Lung (tissue), 12 donors: ENCODE data around the gene WNT7B. TPM values are rescaled to one million over a fixed set of nuclear protein-coding genes. Genes with fewer than 3 reads are reported as not detected.
A peak's percentile ranks its signal among the peaks of the same experiment; 100 is the strongest.

Experiments
- ATAC-seq: fragments of 200-7000 bp; cut with Tn5 transposase; one replicate; pipeline ENCODE4 v1.9.1; 2020; ENCODE audit warnings: moderate number of reproducible peaks; ENCODE audit not compliant: insufficient read depth, low FRiP score
- DNase-seq, 3 donors: peaks; one replicate each; pipeline ENCODE4 v3.0.0-alpha.2; 2013 to 2017
- H3K27ac ChIP-seq, 2 donors: one replicate each; pipeline ENCODE4 v1.5.1; 2013; ENCODE audit warnings: mild to moderate bottlenecking in 2 of 2, moderate library complexity in 2 of 2, control low read depth in 1 of 2, inconsistent platforms in 1 of 2, low read depth in 1 of 2, low read length in 1 of 2
- H3K27me3 ChIP-seq, 3 donors: one replicate each; pipeline ENCODE4 v1.5.1; 2013; ENCODE audit warnings: low read length in 2 of 3; ENCODE audit not compliant: control insufficient read depth in 3 of 3, insufficient read depth in 3 of 3
- H3K36me3 ChIP-seq, 4 donors: one replicate each; pipeline ENCODE4 v1.5.1; 2013; ENCODE audit warnings: low read length in 4 of 4, mild to moderate bottlenecking in 1 of 4, moderate library complexity in 1 of 4; ENCODE audit not compliant: control insufficient read depth in 4 of 4, insufficient read depth in 4 of 4
- H3K4me1 ChIP-seq, 5 donors: one replicate each; pipeline ENCODE4 v1.5.1; 2013; ENCODE audit warnings: low read length in 5 of 5, mild to moderate bottlenecking in 2 of 5, moderate library complexity in 1 of 5; ENCODE audit not compliant: control insufficient read depth in 5 of 5, insufficient read depth in 5 of 5
- H3K4me3 ChIP-seq: one replicate; pipeline ENCODE4 v1.5.1; 2013; ENCODE audit warnings: mild to moderate bottlenecking, control low read depth, moderate library complexity
- H3K9ac ChIP-seq, 2 donors: one replicate each; pipeline ENCODE4 v1.5.1; 2013; ENCODE audit warnings: low read length in 2 of 2, control low read depth in 1 of 2; ENCODE audit not compliant: insufficient read depth in 1 of 2
- H3K9me3 ChIP-seq, 4 donors: one replicate each; pipeline ENCODE4 v1.5.1; 2013; ENCODE audit warnings: low read length in 3 of 4, mild to moderate bottlenecking in 1 of 4, moderate library complexity in 1 of 4; ENCODE audit not compliant: control insufficient read depth in 4 of 4, insufficient read depth in 3 of 4
- CTCF ChIP-seq: IDR thresholded peaks from 2 replicates; pipeline ENCODE4 v1.5.1; 2012; ENCODE audit warnings: mild to moderate bottlenecking; ENCODE audit errors: control extremely low read depth, extremely low read depth
- WGBS, 2 donors: extraction: QIAGEN DNeasy Blood & Tissue Kit; methylation state at CpG; one replicate each; pipeline ENCODE4 v1.1.7; 2013; 5-methylcytosine and 5-hydroxymethylcytosine counted together
- polyA plus RNA-seq, 2 donors: library from polyadenylated mRNA; stranded (reverse); fragments of 200-250 nt; gene quantifications; one replicate each; pipeline ENCODE4 v1.2.1, GENCODE V29; 2013
- total RNA-seq, 2 donors: library from RNA; depleted of rRNA in 1 of 2; stranded (reverse); fragments of >200 nt in 1 of 2; gene quantifications; one replicate each; pipeline ENCODE4 v1.2.1, GENCODE V29; 2014 to 2021
- donor health status: control.
- donor health status: control.
- donor health status: Bipolar disorder and iron deficiency.
- donor health status: healthy.
- donor health status: DM: yes; HTN: yes; CAD: no.

WNT7B gene
- total and polyA plus RNA-seq, 4 donors: 3.5 to 12.5 (median 6.5) TPM

- ATAC-seq (no peak), DNase-seq (no peak)
- Histone ChIP-seq H3K4me1 (no peaks in the 10 kb centered on the region), H3K9me3 (no peaks in the 10 kb centered on the region), H3K27ac (no peak overlapping the region), H3K27me3 (peaks cover 0 to 2% (median 0%) of the 10 kb centered on the region in 3 donors), H3K9ac (no peak overlapping the region), H3K36me3 (no peaks in the 10 kb centered on the region), H3K4me3 (no peak overlapping the region)
- WGBS, 2 donors: 83 to 90% methylated on average over 16 of the region's 16 CpGs
- TF ChIP-seq CTCF: no peak
These were observed 51.1 kb downstream of the WNT7B start for GRCh38 chr22:45925811-45926351.

- no peak overlapping the region for H3K4me3 ChIP-seq
- no peak for ATAC-seq
- no peak overlapping the region for H3K27ac ChIP-seq
- H3K27me3 ChIP-seq: no peaks in the 10 kb centered on the region
- H3K9me3 ChIP-seq: no peaks in the 10 kb centered on the region
- no peak for TF ChIP-seq CTCF
- peaks cover 0 to 3% (median 0%) of the 10 kb centered on the region in 5 donors for H3K4me1 ChIP-seq
- no peak overlapping the region for H3K9ac ChIP-seq
- DNase-seq: peak in 1 of 3 donors; percentile 45
- 34 to 61% methylated on average over 20 to 22 of the region's 22 CpGs for WGBS, 2 donors
- no peaks in the 10 kb centered on the region for H3K36me3 ChIP-seq
These were observed 53.1 kb downstream of the WNT7B start for GRCh38 chr22:45923835-45924234.

GRCh38 chr22:45923212-45923611 lies 53.8 kb downstream of the WNT7B start:
- H3K4me1 ChIP-seq: peaks cover 0 to 3% (median 0%) of the 10 kb centered on the region in 5 donors
- no peak overlapping the region for H3K27ac ChIP-seq
- no peaks in the 10 kb centered on the region for H3K9me3 ChIP-seq
- no peak for TF ChIP-seq CTCF
- no peak overlapping the region for H3K4me3 ChIP-seq
- H3K36me3 ChIP-seq: no peaks in the 10 kb centered on the region
- ATAC-seq (no peak), DNase-seq (no peak)
- no peaks in the 10 kb centered on the region for H3K27me3 ChIP-seq
- H3K9ac ChIP-seq: no peak overlapping the region
- WGBS, 2 donors: 89 to 91% methylated on average over 9 of the region's 9 CpGs

- Histone ChIP-seq H3K9ac (no peak overlapping the region), H3K27me3 (no peaks in the 10 kb centered on the region), H3K4me3 (no peak overlapping the region), H3K36me3 (no peaks in the 10 kb centered on the region), H3K4me1 (peaks cover 0 to 3% (median 0%) of the 10 kb centered on the region in 5 donors), H3K27ac (no peak overlapping the region), H3K9me3 (no peaks in the 10 kb centered on the region)
- DNase-seq: no peak
- TF ChIP-seq CTCF: no peak
- no peak for ATAC-seq
- WGBS, 2 donors: 92 to 94% methylated on average over 23 to 29 of the region's 29 CpGs
These were observed 54.3 kb downstream of the WNT7B start for GRCh38 chr22:45922661-45923060.
